Measurements from ENCODE around the gene SSBP3. TPM values are rescaled to one million over a fixed set of nuclear protein-coding genes. Genes with fewer than 3 reads are reported as not detected.

SSBP3 gene
- total and polyA plus RNA-seq, 2 of the 13 experiments (the other 11 are each of a cell fraction or from before 2014, with no cell fraction given) = 8.5 to 17.6 TPM

GRCh38 chr1:54347955-54348699, 58.1 kb downstream of the SSBP3 start (continued):
- TF ChIP-seq HINFP (CRISPR knock-in tag; IDR thresholded peaks at IDR 0.05; ENCODE audit: low read depth) = no peak
- TF ChIP-seq ZBTB10 (CRISPR knock-in tag; IDR thresholded peaks at IDR 0.05; ENCODE audit: borderline replicate concordance) = no peak
- no peak for TF ChIP-seq ZNF343 (CRISPR knock-in tag; IDR thresholded peaks at IDR 0.05)
- TF ChIP-seq NONO (IDR thresholded peaks at IDR 0.05) = no peak
- TF ChIP-seq NONO (CRISPR knock-in tag; conservative IDR thresholded peaks at IDR 0.05) = 0 out of 2 replicates have a peak, but pooled peaks have one; percentile 45
- no peak for TF ChIP-seq PCBP1 (IDR thresholded peaks at IDR 0.05; ENCODE audit: borderline replicate concordance, low read depth, low read length)
- 0 out of 2 replicates have a peak, but pooled peaks have one; percentile 71 for TF ChIP-seq ZNF816 (CRISPR knock-in tag; IDR thresholded peaks at IDR 0.05; ENCODE audit: borderline replicate concordance)
- TF ChIP-seq TAF15 (IDR thresholded peaks at IDR 0.05; ENCODE audit: low read depth, low read length, poor library complexity, severe bottlenecking) = no peak
- TF ChIP-seq GPBP1L1 (CRISPR knock-in tag; IDR thresholded peaks at IDR 0.05) = no peak
- TF ChIP-seq ZNF782 (CRISPR knock-in tag; IDR thresholded peaks at IDR 0.05; ENCODE audit: borderline replicate concordance) = no peak
- TF ChIP-seq ZFP36L2 (CRISPR knock-in tag; IDR thresholded peaks at IDR 0.05) = no peak
- TF ChIP-seq MAF1 (CRISPR knock-in tag; IDR thresholded peaks at IDR 0.05; ENCODE audit: borderline replicate concordance) = no peak
- peak; percentile 50; the same call in 1 of the 2 replicates for TF ChIP-seq POGZ (CRISPR knock-in tag; IDR thresholded peaks at IDR 0.05)
- TF ChIP-seq ZNF317 (CRISPR knock-in tag; IDR thresholded peaks at IDR 0.05) = no peak
- no peak for TF ChIP-seq ZEB1 (IDR thresholded peaks at IDR 0.05; ENCODE audit: insufficient replicate concordance, low read depth)
- no peak for TF ChIP-seq ZNF503 (CRISPR knock-in tag; IDR thresholded peaks at IDR 0.05)
- no peak for TF ChIP-seq JUNB (CRISPR knock-in tag; IDR thresholded peaks at IDR 0.05; ENCODE audit: borderline replicate concordance)
- TF ChIP-seq E2F2 (CRISPR knock-in tag; IDR thresholded peaks at IDR 0.05; ENCODE audit: borderline replicate concordance) = no peak
- TF ChIP-seq MLLT10 (CRISPR knock-in tag; IDR thresholded peaks at IDR 0.05) = no peak
